Lower leg skin (tissue), 3 donors: ENCODE data around the gene PREP.
A peak's percentile ranks its signal among the peaks of the same experiment; 100 is the strongest.

Experiments used
- CTCF ChIP-seq, 3 donors: fragments of 450-650 bp; IDR thresholded peaks; one replicate each; pipeline ENCODE4 v1.5.1; 2016; ENCODE audit warnings: antibody characterized with exemption in 3 of 3, mild to moderate bottlenecking in 3 of 3, moderate library complexity in 2 of 3
- POLR2A ChIP-seq, 2 donors: fragments of 450-650 bp; IDR thresholded peaks; one replicate each; pipeline ENCODE4 v1.6.1; 2016 to 2017; ENCODE audit warnings: antibody characterized with exemption in 2 of 2, mild to moderate bottlenecking in 1 of 2, moderate library complexity in 1 of 2

DNA sequence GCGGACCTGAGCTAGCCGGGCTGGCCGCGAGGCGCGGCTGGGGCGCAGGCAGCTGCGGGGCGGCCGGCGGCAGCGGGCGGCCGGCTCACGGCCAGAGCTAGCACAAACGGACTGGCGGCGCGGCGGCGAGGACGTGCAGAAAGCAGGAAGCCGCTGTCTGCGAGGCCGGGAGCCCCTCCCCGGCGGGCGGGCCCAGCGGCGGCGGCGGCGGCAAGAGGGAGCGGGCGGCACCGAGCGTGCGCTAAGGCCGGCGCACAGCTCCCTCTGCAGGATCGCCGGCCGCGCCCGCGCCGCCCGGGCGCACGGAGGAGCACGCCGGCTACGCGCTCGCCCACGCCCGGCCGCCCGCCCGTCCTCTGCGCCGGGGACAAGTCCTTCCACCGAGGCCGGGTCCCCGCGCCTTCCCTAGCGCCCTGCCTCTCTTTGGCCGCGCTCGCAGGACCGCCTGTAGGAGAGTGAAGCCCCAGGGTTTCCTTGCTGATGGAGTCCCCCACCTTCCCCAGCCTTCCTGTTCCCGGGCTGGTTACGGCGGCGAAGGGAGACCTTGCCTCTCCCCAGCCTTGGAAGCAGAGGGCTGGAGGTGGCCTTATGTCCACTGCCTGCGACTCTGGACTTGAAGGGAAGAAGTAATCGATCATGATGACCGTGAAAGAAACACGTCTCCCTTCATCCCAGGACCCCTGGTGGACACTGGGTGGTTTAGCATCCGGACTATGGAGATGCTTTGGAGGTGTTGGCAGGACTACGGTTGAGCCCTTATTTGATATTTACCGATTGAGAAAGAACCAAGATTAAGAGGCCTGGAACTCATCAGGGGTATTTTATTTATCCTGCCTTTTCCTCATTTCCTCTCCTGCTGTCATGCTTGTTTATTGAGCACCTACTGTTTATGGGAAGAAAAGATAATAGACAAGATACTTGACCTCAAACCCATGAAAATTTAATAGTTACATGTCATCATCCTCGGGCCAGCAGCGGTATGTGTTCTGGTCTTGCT lies at the start of gene PREP:
- TF ChIP-seq CTCF (IDR thresholded peaks at IDR 0.05) (peak in 1 of 3 donors; percentile 52), POLR2A (IDR thresholded peaks at IDR 0.05) (no peak)
